Stimulated activated CD8-positive, alpha-beta memory T cell treated with anti-CD3 and anti-CD28 coated beads, Interleukin-15, amount 100 ng/mL, for 1 hour (primary cell): ENCODE data around the gene RBM47.
"Not testable (repeated sequence)": the region's sequence is repeated elsewhere in the genome, so short reads cannot be mapped to it uniquely, and the experiment has no call there.

ENCODE experiments used
- DNase-seq: peaks from one replicate; pipeline ENCODE4 v3.0.0-alpha.2; 2020; ENCODE audit warnings: low read depth

RBM47 gene

DNA sequence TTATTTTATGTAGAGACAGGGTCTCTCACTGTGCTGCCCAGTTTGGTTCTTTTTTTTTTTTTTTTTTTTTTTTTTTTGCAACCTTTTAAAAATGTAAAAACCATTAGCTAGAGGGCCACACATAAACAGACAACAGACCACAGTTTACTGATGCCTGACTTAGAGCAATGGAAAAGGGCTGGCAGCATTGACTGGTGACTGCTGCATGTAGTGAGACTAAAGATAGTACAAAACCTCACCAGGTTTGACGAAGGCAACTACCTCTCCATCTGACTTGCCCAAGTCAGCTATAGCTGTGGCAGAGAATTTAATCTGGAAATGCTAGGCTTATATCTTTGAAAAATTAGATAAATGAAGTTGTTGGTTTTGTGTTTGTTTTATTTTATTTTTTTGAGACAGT lies 102.9 kb downstream of the RBM47 start:
- no peak for DNase-seq

DNA sequence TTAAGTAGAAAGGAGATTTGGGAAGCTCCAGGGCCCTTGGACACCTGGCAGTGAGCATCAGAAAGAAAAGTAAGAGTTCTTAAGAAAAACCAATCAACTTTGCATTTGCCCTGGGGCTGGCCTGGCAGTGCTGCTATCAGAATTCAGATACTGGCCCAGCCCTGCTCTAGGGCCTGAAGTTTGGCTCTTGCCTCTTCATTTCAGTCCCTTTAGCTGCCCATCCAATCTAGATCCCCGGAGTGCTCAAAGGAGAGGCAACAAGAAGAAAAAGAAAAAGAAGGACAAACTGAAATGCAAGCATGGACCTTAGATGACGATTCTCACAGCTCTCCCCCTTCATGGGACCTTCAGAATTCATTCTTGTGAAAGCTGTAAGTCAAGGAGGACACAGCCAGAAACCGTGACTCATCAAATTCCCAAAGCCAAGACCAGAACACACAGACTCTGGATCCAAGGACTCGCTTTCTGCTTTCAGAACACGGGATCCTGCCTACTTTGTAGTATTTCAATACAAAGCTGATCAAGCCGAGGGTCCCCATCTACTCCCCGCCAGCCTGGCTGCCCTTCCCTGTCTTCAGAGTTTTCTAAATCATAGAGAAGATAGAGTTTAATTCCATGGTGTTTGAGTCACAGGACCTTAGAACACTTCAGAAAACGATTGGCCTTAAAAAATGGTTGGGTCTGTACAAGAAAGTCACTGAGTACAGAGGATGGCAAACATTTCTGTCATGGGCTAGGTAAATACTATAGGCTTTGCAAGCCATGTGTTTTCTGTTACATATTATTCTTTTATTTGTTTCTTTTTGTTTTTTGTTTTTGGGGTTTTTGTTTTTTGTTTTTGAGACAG lies 103.7 kb downstream of the RBM47 start:
- DNase-seq = no peak

DNA sequence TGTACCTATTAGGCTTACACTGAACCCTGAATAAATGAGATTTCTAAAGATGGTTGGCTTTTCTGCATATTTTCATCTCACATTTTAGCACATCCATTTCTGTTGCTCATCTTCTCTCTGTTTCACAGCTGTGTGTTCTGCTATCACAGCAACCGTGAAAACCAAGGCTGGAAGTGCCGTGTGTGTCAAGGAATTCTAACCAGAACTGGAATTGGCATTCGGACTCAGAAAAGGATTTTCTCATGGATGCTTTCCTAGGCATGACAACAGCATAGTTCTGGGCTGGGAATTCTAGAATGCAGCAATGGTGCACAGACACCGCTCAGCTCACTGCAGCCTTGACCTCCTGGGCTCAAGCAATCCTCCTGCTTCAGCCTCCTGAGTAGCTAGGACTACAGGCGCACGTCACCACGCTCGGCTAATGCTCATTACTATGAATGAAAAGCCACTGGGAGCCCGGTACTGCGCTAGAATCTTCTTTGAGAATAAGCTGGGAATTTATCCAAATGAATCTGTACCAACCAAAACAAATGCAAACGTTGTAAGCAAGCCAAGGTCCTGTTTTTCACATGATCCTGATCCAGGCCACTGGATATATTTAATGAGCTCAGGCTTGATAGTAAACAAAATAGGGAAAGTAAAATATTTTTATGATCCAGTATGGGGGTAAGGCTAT lies 105.2 kb downstream of the RBM47 start:
- DNase-seq = no peak

DNA sequence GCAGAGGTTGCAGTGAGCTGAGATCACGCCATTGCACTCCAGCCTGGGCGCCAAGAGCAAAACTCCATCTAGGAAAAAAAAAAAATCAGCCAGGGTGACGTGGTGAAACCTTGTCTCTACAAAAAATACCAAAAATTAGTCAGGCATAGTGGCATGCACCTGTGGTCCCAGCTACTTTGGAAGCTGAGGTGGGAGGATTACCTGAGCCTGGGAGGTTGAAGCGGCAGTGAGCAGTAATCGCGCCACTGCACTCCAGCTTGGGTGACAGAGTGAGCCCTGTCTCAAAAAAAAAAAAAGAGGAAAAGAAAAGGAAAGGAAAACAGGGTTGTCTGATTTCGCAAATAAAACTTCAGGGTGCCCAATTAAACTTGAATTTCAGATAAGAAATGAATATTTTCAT lies 106.1 kb downstream of the RBM47 start:
- no peak for DNase-seq

DNA sequence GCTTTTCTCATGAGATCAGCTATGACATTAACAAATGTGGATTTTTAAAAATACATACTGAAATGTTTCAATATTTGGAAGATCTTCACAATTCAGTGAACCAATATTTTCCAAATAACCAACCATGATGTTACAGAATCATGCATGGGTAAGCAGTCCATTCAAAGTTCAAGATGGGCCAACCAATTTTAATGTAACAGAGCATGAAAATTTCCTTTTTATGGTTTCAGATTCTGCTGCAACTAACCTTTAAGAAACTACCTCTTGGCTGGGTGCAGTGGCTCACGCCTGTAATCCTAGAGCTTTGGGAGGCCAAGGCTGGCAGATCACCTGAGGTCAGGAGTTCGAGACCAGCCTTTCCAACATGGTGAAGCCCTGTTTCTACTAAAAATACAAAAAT lies 107.7 kb downstream of the RBM47 start:
- DNase-seq = no peak

DNA sequence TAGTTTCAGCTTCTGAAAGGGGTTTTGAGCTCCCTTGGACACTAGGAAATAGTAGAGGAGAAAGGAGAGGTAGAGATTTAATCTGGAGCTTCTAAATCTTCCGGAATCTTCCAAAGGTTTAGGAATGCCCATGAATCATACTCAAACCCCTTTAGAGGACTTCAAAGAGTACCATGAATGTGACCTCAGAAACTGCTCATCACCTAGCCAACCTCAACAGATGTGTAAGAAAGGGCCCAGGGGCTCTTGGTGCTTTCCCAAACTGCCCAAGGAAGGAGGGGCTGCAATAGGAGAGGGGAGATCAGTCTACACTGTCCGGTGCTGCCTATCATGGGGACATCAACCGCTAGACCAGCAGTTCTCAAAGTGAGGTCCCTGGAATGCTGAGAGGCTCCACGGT lies 109.1 kb downstream of the RBM47 start:
- no peak for DNase-seq

DNA sequence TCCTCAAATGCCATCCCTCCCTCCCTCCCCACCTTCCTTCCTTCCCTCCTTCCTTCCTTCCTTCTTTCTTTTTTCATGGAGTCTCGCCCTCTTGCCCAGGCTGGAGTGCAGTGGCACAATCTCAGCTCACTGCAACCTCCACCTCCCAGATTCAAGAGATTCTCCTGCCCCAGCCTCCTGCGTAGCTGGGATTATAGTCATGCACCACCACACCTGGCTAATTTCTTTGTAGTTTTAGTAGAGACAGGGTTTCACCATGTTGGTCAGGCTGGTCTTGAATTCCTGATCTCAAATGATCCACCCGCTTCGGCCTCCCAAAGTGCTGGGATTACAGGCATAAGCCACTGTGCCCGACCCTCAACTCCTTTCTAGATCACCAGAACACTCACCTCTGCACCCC lies 112.6 kb downstream of the RBM47 start:
- not testable (repeated sequence) for DNase-seq

DNA sequence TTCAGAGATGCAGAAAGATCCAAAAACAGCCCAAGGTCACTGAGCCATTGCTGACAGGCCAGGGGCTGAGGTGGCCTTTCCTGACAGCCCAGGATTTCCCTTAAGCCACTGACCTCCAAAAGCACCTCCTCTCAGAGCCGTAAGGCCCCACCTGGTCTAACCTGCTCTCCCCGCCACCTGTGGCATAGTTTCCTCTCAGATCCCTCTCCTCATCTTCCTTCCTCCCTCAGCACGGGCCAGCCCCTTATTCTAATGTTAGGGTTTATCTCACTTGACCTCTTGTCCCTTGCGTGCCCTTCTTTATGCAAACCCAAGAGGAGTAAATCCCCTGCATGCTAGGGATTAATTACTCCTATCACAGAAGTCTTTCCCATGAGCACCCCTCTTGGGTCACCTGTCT lies 113.0 kb downstream of the RBM47 start:
- DNase-seq = no peak

DNA sequence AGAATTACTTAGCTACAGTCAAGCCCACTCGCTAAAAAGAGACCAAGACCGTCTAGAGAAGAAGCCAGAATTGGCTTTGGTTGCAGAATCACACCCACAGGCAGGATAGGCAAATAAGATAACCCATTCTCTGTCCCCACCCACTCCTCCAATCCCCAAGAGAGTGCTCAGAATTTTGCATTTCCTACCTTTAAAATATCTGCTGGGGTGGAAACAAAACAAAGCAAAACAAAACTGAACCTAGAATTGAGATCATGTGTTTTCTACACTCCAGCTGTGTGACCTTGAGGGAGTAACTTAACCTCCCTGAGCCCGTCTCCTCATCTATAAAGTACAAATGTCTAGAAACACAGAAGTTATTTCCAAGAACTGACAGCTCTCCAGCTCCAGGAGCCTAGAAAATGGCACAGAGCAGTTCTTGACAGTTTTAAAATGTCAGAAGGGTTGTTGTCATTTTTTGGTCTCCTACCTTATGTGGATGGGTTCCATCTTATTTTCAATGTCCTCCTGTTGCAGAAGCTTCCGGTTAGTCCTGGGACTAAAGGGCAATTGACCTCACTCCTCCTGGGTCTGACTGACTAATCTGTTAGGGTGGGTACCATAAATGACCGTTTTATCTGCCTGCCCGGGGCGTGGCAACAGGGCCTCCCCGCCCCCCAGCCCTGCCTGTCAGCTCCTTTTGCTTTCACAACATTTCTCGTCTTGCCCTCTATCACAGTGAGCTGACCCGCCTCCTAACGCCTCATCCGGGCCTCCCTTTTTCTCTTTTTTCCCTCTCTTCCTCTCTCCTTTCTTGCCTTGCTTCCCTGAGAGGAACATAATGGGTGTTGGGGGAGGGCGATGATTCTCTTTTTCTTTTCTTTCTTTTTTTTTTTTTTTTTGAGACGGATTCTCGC lies 114.0 kb downstream of the RBM47 start:
- DNase-seq = no peak

DNA sequence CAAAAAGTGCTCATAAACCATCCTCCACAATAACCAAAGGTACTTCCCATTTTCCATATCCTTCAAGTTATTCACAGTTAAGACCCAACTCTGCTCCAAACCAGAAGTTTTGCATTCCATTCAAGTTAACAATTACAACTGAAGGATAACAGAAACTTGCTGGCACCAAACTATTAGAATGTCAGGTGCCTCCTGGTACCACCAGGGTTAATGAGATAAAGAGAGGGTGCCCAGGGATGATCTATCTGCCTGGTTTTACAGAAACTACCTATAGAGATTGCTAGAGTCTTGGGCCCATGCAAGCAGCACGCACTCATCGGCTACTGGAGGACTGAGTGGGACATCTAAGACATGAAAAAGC lies 114.6 kb downstream of the RBM47 start:
- no peak for DNase-seq

DNA sequence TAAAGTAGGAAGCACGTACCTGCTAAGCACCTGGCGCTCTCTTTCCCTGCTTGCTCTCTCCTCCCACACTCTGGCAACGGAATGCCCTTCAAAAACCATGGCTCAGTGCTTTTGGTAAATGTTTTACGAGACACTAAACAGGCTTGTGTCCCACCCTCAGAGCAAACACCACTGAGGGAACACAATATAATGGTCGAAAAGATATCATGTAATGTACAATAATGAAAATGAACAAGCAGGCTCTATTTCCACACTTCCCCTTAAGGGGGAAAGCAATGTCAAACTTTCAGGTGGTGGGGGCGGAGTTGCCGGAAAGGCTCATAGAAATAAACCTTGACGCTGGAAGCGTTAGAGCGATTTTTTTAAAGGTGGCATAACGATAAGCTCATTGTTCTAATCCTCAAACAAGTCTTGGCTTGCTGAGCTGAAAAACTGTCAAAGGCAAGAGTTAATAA lies 115.1 kb downstream of the RBM47 start:
- no peak for DNase-seq

DNA sequence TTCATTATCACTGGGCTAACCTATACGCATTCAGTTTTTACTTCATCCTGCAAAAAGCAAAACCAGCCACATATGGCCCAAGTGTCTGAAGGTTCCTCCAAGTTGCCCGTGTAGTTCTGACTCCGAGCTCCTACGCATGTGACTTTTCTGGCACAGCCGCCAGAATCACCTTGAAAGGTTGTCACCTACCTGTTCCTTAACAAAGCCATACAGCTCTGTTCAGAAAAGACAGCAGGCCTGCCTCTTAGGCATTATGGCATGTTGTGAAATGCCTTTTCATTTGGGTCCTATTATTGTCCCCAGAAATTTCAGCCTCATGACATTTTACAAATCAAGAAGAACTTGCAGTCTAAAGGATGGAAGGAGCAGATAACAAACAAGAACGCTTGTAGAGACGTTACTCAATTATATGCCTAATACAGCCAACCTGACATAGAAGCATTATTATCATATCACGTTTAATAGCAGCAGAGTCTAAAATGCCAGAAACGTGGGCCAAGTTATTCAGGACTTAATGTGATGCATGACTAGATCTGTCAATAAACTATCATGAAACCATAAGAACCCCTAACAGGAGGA lies 118.5 kb downstream of the RBM47 start:
- no peak for DNase-seq

DNA sequence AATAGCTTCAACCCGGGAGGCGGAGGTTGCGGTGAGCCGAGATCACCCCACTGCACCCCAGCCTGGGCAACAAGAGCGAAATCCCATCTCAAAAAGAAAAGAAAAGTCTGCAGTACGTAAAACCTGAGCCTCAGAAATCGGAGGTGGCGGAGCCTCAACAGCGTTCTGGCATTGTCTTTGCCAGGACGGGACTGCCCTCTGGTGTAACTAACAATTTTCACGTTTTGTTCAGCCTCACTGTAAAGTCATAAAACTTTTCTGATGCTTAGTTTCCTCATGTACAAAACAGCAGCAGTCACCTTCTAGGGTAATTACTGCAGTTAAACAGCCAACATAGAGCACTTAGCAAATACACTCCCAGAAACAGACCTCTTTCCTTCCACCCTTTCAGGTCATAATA lies 121.7 kb downstream of the RBM47 start:
- no peak for DNase-seq

DNA sequence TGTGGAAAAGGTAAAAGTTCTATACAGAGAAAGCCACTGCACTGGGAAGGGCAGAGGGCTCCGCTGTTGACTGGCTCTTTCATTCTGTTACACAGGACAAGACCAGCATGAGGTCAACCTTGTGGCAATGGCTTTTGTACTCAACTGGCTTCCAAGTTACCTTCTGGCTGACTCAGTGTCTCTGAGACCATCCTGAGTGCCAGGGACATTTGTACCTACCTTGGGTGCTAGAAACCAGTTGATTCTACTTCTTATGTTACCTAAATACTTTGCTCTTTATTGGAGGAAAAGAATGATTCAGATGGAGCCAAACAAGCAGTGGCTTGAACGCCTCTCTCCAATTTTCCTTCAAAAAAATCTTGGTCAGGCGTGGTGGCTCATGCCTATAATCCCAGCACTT lies 123.2 kb downstream of the RBM47 start:
- DNase-seq = no peak

DNA sequence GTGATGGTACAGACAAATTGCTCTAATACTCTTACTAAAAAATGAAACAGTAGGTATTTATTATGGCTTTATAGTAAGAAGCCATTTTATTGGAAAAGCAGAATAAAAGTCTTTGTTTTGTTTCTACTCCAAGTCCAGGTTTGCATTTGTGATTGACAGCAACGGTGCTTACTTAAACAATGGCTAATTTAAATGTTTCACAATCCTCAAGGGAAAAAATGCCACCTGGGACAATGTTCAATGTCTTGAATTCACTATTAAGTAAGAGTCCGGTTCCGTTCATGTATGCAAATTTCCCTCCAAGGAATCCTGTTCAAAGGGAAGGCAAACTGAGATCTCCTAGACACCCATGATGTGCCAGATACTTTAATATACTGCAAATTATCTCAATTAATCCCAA lies 123.6 kb downstream of the RBM47 start:
- DNase-seq = no peak

DNA sequence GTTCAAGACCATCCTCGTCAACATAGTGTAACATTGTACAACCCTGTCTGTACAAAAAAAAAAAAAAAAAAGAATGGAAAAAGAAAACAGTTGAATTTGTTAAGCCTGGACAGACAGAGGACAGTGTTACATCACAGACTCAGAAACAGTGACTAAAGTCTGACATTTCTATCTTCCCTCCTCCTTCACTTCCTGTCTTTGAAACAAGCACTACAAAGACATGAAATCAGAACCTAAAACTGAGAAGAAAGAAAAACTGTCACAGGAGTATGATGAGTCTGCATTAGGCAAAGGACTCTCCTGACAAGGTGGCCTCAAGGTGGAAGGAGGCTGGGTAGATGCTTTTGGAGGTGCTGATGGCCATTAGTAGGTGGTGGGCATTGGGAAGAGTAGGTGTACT lies 126.7 kb downstream of the RBM47 start:
- no peak for DNase-seq

DNA sequence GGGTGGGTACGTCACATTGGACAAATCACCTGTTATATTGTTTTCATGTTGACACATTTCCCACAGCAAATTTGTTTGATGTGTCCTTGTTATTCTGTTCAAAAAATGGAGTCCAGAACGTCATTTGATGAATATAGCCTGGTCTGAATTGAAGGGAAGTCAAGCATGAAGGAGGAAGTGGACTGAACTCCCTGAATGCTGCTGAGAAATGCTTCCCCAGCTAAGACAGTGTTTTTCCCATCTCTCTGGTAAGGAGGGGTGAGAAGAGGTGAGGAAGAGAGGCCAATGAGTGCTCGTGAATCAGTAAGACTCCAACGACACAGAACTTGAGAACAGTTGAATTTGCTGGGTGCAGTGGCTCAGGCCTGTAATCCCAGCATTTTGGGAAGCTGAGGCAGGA lies 127.4 kb downstream of the RBM47 start:
- no peak for DNase-seq

DNA sequence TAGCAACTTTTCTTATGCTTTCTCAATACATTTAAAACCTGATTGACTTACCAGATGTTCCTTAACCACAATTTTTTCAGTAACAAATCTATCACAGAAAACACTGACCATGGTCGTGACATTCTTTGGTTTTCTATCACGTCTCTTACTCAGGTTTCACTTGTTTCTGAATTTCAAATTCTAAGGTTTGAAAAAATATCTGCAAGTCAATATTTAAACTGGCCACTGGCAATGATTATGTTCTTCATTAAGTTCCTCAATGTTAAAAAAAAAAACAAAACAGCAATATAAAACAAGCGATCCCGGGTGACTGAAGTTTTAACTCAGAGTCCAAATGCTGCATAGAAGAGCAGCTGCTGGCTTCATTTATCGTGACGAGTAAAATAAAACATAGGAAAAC lies 128.9 kb downstream of the RBM47 start:
- no peak for DNase-seq

DNA sequence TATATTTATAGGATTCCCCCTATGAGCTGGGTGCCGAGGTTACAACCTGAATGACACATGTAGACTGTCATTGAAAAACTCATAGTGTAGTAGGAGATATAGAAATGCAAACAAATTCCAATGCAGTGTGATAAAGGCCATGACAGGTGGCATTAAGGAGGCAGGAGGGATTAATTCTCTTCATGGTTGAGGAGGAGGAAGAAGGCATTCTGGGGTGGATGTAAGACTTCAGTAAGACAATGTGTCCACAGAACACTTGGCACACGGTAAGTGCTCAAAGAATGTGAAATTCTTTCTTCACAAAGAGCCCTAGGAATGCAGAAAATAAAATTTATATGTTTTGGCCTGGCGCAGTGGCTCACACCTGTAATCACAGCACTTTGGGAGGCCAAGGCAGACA lies 136.5 kb downstream of the RBM47 start:
- DNase-seq = no peak

DNA sequence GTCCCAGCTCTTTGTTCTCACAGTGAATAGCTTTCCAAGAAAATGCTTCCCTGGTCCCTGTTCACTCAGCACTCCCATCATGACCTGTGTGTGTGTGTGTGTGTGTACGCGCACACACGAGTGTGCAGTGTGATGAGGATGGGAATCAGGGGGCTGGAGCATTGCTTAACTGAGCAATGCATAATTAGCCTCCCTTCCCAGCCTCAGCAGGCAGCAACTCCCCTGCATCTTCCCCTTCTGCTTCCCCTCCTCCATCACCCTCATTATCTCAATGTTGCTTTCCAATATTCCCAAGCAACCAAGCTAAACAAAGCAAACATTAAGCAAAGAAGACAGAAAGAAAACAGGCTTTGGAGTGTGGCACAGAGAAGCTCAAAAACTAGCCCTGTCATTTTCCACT lies 137.0 kb downstream of the RBM47 start:
- DNase-seq = no peak

DNA sequence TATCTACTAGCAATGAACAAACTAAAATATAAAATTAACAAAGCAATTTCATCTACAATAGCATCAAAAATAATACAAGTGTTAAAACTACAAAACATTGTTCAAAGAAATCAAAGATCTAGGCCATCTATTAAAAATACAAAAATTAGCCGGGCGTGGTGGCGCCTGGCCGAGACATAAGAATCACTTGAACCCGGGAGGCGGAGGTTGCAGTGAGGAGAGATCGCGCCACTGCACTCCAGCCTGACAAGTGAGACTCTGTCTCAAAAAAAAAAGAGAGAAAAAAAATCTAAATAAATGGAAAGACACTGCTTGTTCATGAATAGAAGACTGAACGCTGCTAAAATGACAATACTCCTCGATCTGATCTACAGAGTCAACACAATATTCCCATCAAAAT lies 139.2 kb downstream of the RBM47 start:
- DNase-seq = no peak

DNA sequence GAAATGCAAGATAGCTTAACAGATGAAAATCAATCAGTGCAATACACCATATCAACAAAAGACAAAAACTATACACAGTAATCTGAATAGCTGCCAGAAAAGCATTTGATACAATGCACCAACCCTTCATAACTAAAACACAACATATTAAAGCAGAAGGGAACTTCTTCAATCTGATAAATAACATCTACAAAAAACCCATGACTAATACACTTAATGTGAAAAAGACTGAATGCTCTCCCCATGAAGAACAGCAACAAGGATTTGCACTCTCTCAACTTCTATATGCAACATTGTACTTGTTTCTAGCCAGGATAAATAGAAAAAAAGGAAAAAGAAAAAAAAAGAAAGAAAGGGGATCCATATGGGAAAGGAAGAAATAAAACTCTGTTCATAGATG lies 139.7 kb downstream of the RBM47 start:
- no peak for DNase-seq
